ENCODE results near the gene ADAM11.
"Not testable (repeated sequence)": the region's sequence is repeated elsewhere in the genome, so short reads cannot be mapped to it uniquely, and the experiment has no call there.

ADAM11 gene

DNA sequence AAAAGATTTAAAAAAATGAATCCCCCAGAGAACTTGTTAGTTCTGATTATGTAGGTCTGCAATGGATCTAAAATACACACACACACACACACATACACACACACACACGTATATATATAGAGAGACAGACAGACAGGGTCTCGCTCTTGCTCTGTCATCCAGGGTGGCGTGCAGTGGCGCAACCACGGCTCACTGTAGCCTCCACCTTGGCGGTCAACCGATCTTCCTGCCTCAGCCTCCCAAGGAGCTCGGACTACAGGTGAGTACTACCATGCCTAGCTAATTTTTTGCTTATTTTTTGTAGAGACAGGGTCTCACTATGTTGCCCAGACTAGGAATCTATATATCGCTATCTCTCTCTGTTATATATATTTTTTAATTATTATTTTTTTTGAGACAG lies 37.9 kb downstream of the ADAM11 start:
- no peak for DNase-seq

DNA sequence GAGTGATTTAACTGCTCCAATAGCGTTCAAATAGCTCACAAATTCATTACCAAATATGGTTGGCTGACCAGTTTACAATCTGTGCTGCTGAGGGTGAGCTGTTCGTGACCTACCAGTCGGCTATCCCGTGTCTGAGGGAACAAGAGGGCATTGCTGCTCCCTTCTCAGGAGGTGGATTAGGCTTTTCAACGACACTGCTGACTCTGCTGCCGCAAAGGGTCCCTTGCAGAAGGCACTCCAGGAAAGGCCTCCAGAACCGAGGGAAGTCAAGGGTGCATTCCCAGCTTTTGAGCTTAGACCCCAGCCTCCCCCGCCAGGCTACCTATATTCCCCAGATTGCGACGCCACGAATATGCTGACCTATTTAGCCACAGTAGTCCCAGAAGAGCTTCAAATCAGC lies 39.0 kb downstream of the ADAM11 start:
- no peak for DNase-seq

DNA sequence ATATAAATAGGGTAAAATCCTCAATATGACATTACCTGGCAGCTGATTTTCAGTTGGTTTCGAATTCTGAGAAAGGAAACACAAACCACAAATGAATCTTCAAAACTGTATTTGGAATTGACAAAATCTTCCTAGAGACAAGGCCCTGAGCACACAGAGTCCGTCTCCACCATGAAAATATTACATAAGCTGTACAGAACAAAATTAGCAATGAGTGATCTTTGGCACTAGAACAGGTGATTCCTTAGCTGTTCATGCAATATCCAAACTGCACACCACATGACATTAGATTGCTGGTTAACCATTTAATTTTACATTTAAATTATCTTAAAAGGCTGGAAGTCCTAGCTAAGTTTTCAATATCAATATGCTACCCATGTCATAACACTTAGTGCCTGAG lies 39.6 kb downstream of the ADAM11 start:
- DNase-seq: no peak

DNA sequence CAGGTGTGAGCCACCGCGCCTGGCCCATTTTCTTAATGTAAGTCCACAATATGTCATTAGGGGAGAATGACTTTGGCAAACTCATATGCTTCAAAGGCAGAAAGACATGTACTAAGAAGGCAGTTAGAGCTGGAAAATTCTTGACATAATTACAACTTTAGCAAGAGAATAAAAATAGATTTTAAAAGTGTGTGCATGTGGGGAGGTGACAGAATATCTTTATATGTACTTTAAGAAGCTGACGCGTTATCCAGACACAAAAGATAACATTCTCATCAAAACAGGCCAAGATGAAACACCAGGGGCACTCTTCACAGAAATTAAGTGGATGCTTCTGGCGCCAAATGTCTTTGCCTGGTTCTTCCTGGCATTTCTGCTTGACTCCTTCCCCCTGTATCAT lies 43.1 kb downstream of the ADAM11 start:
- DNase-seq: no peak

DNA sequence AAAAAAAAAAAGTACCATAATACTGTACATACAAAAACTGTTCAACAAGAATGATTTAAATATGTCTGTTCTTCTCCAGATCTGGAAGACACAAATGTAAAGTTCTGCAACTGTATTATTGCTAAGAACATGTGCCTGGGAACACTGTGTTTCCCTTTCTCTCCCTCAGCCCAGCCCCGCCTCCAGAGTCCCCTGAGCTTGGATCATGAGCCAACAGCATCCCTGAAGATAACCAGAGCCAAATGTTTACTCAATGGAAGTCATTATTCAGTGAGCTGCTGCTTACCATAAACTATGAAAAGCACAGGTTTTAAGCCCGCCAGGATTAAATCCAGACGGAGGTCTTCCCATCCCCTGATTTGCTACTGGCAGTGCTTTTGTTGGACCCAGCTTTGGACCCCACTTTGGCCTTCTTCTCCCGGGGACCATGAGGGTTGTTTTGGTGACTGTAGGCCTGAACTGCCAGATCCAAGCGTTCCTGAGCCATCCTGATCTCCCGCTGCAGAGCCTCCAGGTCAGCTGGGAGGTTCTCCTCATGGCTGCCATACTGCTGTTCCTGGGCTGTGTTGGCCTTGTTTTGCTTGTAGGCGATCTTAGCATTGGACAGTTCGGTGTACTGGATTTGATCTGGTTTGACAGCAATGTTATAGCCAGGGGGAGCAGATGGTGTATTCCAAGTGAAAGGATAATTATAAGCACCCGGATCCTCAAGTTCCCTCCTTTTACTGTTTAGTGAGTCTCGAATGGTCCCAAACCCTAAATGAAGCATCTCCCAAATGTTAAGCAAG lies 45.7 kb downstream of the ADAM11 start:
- DNase-seq: no peak

DNA sequence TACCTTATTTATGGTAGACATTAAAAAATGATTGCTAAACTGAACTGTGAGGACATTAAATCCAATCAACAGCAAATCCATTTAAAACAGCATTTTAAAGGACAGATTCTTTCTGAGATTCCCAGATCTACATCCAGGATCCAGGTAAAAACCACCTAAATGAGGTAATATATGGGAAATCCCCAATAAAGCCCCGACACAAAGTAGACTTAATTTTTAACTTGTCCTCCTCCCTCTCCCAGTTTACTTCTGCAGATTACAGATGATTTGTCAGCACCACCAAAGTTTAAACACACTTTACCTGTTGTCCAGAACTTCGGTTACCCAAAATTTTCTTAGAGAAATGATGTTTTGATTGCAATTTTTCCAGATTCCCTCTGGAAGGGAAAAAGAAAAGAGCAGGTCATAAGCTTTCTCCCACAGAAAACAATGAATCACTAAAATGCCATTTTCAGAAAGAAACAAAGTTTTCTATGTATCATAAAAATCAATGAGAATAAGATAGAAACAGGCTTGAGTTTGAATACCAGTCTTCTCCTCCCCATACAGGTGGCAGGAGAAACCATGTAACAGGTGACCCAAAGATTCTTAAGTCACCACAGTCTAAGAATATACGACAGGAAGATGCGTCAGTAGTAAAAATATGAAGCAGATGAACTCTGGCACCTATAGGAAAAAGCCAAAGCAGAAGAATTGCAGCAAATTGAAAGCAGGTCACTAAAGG lies 48.5 kb downstream of the ADAM11 start:
- DNase-seq: no peak

DNA sequence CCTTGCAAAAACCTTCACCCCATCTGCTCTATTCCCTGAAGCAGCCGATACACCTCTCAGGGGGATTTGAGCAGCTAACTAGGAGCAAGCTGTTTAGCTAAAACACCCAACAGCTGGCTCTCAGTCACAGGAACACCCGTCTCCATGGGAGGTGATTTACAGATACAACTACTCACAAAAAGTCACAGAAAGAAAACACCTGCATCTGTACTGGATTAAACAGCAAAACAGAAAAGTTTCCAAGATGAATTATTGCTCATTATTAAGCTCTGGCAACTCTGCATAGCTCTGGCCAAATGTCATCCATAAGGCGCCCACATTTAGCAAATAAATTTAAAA lies 49.0 kb downstream of the ADAM11 start:
- DNase-seq: no peak

DNA sequence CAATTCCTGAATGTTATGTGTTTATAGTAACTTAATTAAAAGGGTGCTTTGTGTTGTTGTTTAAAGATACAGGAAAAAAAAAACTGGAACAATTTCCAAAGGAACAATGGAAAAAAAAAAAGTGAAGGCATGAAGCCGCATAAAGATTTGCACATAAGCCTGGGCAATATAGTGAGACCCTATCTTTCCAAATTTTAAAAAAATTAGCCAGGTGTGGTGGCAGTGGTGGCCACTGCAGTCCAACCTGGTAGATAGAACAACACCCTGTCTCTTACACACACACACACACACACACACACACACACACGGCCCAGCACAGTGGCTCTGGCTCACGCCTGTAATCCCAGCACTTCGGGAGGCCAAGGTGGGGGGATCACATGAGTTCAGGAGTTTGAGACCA lies 49.4 kb downstream of the ADAM11 start:
- no peak for DNase-seq

DNA sequence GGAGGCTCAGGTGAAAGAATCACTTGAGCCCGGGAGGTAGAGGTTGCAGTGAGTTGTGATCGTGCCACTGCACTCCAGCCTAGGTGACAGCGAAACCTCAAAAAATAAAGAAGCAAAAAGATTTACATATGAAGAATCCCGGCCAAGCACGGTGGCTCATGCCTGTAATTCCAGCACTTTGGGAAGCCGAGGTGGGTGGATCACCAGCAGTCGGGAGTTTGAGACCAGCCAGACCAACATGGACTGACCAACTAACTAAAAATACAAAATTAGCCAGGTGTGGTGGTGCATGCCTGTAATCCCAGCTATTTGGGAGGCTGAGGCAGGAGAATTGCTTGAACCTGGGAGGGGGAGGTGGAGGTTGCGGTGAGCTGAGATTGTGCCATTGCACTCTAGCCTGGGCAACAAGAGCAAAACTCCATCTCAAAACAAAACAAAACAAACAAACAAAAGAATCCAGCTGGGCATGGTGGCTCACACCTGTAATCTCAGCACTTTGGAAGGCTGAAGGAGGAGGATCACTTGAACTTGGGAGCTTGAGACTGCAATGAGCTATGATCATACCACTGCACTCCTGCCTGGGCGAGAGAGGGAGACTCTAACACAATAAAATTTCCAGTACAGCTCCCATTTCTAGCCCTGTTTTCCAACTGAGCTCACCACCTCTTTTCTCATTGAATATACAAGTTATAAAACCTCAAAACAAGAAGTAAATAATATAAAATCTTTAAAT lies 50.0 kb downstream of the ADAM11 start:
- not testable (repeated sequence) for DNase-seq

DNA sequence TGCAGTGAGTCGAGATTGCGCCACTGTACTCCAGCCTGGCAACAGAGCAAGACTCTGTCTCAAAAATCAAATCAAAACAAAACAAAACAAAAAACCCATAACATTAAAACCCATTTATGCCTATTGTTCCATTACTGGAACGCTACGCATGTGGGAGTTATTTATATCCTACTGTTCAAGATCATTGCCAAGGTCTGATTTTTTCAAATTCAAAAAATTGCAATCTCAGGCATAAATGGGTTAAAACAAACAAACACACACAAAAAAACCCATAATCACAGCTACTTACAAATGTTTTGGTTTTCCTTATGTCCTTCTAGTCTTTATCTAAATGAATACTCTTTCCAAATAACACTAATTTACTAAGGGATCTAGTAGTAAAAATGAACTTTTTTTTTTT lies 53.5 kb downstream of the ADAM11 start:
- DNase-seq: no peak

DNA sequence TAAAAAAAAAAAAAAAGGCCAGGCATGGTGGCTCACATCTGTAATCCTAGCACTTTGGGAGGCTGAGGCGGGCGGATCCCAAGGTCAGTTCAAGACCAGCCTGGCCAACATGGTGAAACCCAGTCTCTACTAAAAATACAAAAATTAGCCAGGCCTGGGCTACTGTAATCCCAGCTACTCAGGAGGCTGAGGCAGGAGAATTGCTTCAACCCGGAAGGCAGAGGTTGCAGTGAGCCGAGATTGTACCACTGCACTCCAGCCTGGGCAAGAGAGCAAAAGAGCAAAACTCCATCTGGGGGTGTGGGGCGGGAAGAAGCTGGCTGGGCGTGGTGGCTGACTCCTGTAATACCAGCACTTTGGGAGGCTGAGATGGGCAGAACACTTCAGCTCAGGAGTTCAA lies 59.7 kb downstream of the ADAM11 start:
- not testable (repeated sequence) for DNase-seq

DNA sequence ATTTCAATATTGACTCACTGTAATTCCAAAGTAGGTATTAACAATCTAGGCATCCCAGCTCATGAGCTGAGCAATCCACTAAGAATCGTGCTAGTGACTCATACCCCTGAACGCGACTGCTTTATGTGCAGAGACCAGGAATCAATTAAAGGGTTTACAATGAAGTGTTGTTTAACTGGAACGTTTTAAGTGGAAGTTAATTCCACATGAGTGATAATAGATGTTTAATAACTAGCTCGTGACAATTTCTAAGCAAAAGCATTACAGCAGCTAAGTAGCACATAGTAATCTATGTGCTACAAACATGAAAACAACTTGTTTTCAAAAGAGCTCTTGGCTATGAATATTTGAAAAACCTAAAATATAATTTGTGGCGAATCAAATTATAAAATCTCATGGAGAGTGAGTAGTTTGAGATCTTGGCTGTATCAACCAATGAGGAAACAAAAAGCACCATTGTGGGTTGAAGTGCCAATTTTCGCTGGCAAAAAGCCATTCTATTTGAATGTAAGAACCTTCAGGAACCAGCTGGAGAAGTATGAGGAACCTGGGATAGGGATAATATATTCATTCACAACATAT lies 61.9 kb downstream of the ADAM11 start:
- DNase-seq: no peak

DNA sequence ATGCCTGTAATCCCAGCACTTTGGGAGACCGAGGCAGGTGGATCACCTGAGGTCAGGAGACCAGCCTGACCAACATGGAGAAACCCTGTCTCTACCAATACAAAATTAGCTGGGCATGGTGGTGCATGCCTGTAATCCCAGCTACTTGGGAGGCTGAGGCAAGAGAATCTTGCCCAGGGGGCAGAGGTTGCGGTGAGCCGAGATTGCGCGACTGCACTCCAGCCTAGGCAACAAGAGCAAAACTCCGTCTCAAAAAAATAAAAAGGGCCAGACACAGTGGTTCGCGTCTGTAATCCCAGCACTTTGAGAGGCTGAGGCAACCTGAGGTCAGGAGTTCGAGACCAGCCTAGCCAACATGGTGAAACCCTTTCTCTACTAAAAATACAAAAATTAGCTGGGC lies 66.4 kb downstream of the ADAM11 start:
- DNase-seq: not testable (repeated sequence)

DNA sequence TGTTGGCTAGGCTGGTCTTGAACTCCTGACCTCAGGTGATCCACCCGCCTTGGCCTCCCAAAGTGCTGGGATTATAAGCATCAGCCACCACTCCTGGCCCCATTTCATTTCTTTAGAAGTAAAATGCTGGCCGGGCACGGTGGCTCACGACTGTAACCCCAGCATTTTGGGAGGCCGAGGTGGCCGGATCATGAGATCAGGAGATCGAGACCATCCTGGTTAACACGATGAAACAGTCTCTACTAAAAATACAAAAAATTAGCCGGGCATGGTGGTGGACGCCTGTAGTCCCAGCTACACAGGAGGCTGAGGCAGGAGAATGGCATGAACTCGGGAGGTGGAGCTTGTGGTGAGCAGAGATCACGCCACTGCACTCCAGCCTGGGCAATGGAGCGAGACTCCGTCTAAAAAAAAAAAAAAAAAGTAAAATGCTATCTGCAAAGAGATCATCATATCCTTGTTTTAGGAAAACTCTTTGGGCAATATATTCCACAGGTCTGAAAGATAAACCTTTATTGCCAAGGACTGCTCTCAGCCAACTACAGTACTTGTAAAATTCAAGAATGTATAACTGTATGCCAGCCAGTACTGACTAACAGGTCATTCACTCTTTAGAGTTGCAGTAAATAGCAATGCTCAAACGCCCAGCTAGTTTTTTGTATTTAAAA lies 67.5 kb downstream of the ADAM11 start:
- DNase-seq: no peak

DNA sequence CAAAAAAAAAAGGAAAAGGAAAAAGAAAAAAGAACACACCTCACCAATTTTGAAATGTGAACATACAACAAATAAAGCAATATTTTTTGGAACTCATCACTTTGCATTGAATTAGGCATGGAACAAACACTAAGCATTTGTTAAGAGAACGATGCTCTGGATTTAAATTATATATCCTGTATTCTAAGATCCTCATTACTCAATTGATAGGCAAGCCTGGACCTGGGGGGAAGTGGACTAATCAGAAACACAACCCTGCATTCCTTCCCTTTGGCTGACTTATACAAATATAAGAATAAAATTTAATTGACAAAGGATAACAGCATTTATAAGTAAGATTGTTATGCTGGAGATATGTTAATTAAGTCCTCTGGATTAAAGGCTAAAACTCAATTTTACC lies 69.1 kb downstream of the ADAM11 start:
- no peak for DNase-seq

DNA sequence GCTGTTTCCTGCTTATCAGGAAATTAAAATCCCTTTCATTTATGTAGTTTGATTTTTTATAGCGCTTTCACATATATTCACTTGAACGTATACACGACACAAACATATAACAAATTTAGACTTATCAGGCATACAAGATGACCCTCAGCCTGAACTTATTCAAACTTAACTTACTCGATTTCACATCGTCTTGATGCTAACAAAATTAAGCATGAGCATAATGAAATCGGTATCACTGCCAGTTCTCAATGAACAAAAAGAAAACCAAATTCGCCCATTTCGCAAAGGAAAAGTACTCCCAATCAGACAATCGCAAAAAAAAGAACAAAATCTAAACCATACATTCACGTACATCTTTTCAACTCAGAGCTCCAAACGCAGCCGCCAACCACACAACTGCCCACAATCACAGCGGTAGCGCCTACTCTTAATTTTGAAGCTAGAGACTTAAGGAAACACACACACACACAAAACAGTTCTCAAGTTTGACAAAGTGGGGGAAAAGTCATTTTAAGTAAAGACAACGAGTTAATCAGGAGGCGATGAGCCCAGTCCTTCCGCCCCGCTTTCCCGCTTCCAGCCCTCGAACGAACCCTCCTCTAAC lies 70.2 kb downstream of the ADAM11 start:
- peak; percentile 18 for DNase-seq

DNA sequence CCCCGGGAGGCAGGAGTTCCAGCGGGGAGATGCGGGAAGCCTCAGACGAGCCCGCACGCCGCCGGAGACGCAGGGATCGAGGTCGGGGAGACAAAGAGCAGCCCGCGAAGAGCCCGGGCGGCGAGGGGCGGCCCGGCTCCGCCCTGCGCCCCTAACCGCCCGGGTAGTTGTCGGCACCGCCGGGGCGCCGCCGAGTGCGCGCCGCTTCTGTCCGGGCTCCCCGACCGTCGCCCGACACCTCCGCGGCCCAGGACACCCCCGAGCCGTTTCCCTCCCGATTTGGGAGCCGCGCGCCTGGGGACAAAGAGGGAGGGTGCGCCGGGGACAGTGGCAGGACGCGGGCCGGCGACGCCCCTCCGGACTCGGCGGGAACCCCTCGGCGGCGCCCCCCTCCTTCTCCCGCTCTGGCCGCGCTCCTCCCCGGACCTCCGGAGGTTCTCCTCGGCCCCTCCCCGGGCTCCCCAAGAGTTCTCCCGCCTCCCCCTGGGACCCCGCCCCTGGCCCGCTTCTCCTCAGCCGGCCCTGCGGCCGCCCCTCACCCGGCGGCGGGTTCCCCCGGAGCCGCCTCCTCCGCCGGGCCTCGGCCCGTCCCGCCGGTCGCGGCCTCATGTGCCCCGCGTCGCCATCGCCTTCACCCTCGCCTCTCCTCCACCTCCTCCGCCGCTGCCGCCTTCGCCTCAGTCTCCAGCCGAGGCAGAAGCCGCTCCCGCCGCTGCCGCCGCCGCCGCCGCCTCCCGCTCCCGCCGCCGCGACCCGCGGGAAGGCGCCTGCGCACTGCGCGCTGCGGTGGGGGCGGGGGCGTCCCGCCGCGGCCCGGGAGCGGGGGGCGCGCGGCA lies 71.0 kb downstream of the ADAM11 start, which contains the start of gene GJC1:
GJC1 (minus strand) TSS at position 765 of the 836 bp plus-strand sequence. CDS start 24,470 bp downstream, outside the sequence.
- DNase-seq: peak; percentile 7

DNA sequence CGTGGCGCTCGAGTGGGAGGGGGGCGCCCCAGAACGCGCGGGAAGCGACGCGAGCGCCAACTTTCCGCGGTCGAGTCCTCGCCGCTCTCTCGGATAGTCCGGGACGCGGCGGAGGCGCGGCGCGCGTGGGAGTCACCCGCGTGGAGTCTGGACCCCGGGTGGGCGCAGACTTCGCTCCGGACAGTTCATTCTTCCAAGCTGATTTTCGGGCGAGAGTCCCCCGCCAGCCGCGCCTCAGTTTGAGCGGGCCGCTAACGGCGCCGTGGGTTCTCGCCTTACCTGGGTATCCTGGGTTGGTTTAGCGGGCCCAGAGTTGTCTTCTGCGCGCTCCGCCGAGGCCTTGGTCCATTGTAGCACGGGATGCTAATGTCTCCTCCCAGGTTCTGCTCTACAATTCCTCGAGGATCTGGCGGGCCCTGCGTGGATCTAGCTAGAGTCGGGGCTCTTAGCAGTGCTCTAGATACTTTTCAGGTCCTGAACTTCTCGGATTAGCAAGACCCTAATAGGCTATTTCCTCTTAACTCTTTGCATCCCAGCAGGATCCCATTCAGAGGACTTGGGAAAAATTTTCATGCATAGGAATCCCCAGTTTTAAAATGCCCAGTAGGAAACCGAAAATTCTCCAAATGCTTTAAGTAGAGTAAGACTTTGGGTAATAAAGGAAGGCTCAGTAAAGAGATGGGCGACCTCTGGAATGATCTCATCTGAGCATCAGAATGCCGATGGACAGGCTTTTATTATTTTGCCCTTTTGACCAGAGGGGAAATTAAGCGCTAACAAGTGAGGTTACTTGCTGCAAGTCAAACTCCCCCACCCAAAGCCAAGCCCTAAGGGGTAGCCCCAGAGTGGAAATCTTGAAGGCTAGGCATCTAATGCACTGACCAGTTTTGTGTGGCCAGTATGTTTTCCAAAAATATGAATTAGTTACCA lies 71.8 kb downstream of the ADAM11 start:
- no peak for DNase-seq

DNA sequence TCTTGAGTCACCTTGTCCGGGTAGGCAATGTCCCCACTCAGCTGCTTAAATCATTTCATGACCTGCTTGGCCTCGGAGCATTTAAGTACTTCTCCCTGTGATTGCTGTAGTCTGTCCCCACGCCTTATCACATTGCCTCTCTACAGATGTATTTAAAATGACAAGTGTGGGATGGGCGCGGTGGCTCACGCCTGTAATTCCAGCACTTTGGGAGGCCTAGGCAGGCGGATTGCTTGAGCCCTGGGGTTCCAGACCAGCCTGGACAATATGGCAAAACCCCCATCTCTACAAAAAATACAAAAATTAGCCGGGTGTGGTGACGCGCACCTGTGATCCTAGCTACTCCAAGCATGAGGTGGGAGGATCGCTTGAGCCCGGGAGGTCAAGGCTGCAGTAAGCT lies 72.6 kb downstream of the ADAM11 start:
- DNase-seq: no peak

Data from inflammatory macrophage treated with lipopolysaccharide for 4 hours (primary cell).